Natural killer cell (primary cell): ENCODE measurements around the gene TENT5C. TPM values are rescaled to one million over a fixed set of nuclear protein-coding genes. Genes with fewer than 3 reads are reported as not detected.

Experiments
- ATAC-seq, 3 donors: fragments of 150-1000 bp in 2 of 3; fragments of 200-7000 bp in 1 of 3; cut with Tn5 transposase; 1 replicate in 1 of 3; 2 replicates in 2 of 3; pipeline ENCODE4 v1.10.0; 2021; ENCODE audit warnings: mild to moderate bottlenecking in 2 of 3, moderate library complexity in 2 of 3
- DNase-seq, 2 donors: peaks; one replicate each; pipeline versions ENCODE4 v3.0.0 to v3.0.0-alpha.2; 2013 to 2021; ENCODE audit warnings: mixed read lengths in 1 of 2
- H3K27ac ChIP-seq: one replicate; pipeline ENCODE4 v1.5.1; 2013; ENCODE audit warnings: mild to moderate bottlenecking, low read length
- H3K27me3 ChIP-seq: one replicate; pipeline ENCODE4 v1.6.1; 2013; ENCODE audit warnings: low read length; ENCODE audit not compliant: control insufficient read depth, insufficient read depth
- H3K36me3 ChIP-seq: one replicate; pipeline ENCODE4 v1.6.1; 2013; ENCODE audit warnings: low read length; ENCODE audit not compliant: control insufficient read depth, insufficient read depth
- H3K4me1 ChIP-seq: one replicate; pipeline ENCODE4 v1.6.1; 2013; ENCODE audit warnings: low read length; ENCODE audit not compliant: control insufficient read depth, insufficient read depth
- H3K4me3 ChIP-seq: one replicate; pipeline ENCODE4 v1.5.1; 2013; ENCODE audit warnings: low read length
- H3K9me3 ChIP-seq: one replicate; pipeline ENCODE4 v1.6.1; 2013; ENCODE audit warnings: low read length; ENCODE audit not compliant: control insufficient read depth, insufficient read depth
- H3K27ac Mint-ChIP-seq, 2 donors: one replicate each; pipeline ENCODE4 v1.8.0; 2022; ENCODE audit warnings: mild to moderate bottlenecking in 2 of 2, mixed read lengths in 2 of 2, moderate library complexity in 1 of 2
- H3K27me3 Mint-ChIP-seq, 2 donors: one replicate each; pipeline ENCODE4 v1.8.0; 2022; ENCODE audit warnings: low read depth in 2 of 2, mixed read lengths in 2 of 2
- H3K36me3 Mint-ChIP-seq: one replicate; pipeline ENCODE4 v1.8.0; 2022; ENCODE audit warnings: mixed read lengths
- H3K4me1 Mint-ChIP-seq, 2 donors: one replicate each; pipeline ENCODE4 v1.8.0; 2022; ENCODE audit warnings: mixed read lengths in 2 of 2
- H3K4me3 Mint-ChIP-seq: one replicate; pipeline ENCODE4 v1.8.0; 2022; ENCODE audit warnings: mild to moderate bottlenecking, moderate library complexity, mixed read lengths
- H3K9me3 Mint-ChIP-seq, 2 donors: one replicate each; pipeline ENCODE4 v1.8.0; 2022; ENCODE audit warnings: mixed read lengths in 2 of 2
- WGBS: methylation state at CpG from one replicate; pipeline ENCODE4 v1.1.7; 2013; ENCODE audit warnings: missing lambda C conversion rate; ENCODE audit not compliant: insufficient coverage; 5-methylcytosine and 5-hydroxymethylcytosine counted together
- intact Hi-C: fragments of 100-400 bp; cut with micrococcal nuclease; formaldehyde crosslinking; loops from one replicate; pipeline ENCODE4 v1.14.2; 2022
- total RNA-seq, 4 donors: library from RNA; stranded (reverse); fragments of 120-200 nt in 1 of 4; gene quantifications; one replicate each; pipeline versions ENCODE4 v1.2.3 to v1.2.4, GENCODE V29; 2013 to 2022
- TF ChIP-seq, protein P1 (sequence below): fragments of 200-600 bp; IDR thresholded peaks from one replicate; pipeline ENCODE4 v1.8.0; 2022; ENCODE audit warnings: antibody characterized with exemption

TENT5C gene
- total RNA-seq, 3 donors from 2014 or later (not counting 1 experiment from before 2014, with no cell fraction given), result 80.6 to 109 (median 90.9) TPM

DNA sequence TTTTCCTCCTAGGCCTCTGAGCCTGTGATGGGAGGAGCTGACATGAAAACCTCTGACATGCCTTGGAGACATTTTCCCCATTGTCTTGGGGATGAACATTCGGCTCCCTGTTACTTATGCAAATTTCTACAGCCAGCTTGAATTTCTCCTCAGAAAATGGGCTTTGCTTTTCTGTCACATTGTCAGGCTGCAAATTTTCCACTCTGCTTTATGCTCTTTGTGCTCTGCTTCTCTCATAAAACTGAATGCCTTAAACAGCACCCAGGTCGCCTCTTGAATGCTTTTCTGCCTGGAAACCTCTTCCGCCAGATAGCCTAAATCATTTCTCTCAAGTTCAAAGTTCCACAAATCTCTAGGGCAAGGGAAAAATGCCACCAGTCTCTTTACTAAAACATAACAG lies 46.7 kb upstream of the TENT5C start:
- intact Hi-C loops, result loop anchor here (5.0 kb wide), 1 partner anchor 113 kb away; no protein-coding TSS in a partner anchor
- H3K4me3 ChIP-seq, result no peak overlapping the region
- no peak for ATAC-seq
- Mint-ChIP-seq H3K27me3 (peaks cover 3 to 17% of the 10 kb centered on the region in 2 donors), H3K27ac (no peak overlapping the region), H3K9me3 (no peaks in the 10 kb centered on the region), H3K4me3 (no peak overlapping the region), H3K4me1 (peaks cover 21 to 26% of the 10 kb centered on the region in 2 donors), H3K36me3 (peaks cover 6% of the 10 kb centered on the region)
- no peaks in the 10 kb centered on the region for H3K27me3 ChIP-seq
- no peak overlapping the region for H3K27ac ChIP-seq
- 95% methylated on average over 3 of the region's 3 CpGs for WGBS
- TF ChIP-seq, protein P1, sequence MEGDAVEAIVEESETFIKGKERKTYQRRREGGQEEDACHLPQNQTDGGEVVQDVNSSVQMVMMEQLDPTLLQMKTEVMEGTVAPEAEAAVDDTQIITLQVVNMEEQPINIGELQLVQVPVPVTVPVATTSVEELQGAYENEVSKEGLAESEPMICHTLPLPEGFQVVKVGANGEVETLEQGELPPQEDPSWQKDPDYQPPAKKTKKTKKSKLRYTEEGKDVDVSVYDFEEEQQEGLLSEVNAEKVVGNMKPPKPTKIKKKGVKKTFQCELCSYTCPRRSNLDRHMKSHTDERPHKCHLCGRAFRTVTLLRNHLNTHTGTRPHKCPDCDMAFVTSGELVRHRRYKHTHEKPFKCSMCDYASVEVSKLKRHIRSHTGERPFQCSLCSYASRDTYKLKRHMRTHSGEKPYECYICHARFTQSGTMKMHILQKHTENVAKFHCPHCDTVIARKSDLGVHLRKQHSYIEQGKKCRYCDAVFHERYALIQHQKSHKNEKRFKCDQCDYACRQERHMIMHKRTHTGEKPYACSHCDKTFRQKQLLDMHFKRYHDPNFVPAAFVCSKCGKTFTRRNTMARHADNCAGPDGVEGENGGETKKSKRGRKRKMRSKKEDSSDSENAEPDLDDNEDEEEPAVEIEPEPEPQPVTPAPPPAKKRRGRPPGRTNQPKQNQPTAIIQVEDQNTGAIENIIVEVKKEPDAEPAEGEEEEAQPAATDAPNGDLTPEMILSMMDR, result no peak
- H3K4me1 ChIP-seq, result peaks cover 7% of the 10 kb centered on the region
- no peak for DNase-seq
- H3K36me3 ChIP-seq, result no peaks in the 10 kb centered on the region
- no peaks in the 10 kb centered on the region for H3K9me3 ChIP-seq

DNA sequence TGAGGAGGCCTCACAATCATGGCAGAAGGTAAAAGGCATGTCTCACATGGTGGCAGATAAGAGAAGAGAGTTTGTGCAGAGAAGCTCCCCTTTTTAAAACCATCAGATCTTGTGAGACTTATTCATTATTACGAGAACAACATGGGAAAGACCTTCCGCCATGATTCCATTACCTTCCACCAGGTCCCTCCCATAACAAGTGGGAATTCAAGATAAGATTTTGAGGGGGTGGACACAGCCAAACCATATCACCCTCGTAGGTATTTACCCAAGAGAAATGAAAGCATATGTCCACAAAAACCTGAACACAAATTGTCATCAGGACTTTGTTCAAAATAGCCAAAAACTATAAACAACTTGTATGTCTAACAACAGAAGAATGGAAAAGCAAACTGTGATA lies 45.9 kb upstream of the TENT5C start:
- TF ChIP-seq, protein P1, result no peak
- H3K4me3 ChIP-seq, result no peak overlapping the region
- Mint-ChIP-seq H3K36me3 (peaks cover 6% of the 10 kb centered on the region), H3K9me3 (no peaks in the 10 kb centered on the region), H3K27ac (peak overlapping the region in 1 of 2 donors; percentile 6), H3K27me3 (peaks cover 8 to 22% of the 10 kb centered on the region in 2 donors), H3K4me3 (no peak overlapping the region), H3K4me1 (peaks cover 25 to 31% of the 10 kb centered on the region in 2 donors)
- 100% methylated on average over 1 of the region's 3 CpGs for WGBS
- H3K27ac ChIP-seq, result no peak overlapping the region
- peaks cover 7% of the 10 kb centered on the region for H3K4me1 ChIP-seq
- ATAC-seq (no peak), DNase-seq (no peak)
- H3K9me3 ChIP-seq, result no peaks in the 10 kb centered on the region
- intact Hi-C loops, result loop anchor here (5.0 kb wide), 1 partner anchor 112 kb away; no protein-coding TSS in a partner anchor
- H3K27me3 ChIP-seq, result no peaks in the 10 kb centered on the region
- no peaks in the 10 kb centered on the region for H3K36me3 ChIP-seq

DNA sequence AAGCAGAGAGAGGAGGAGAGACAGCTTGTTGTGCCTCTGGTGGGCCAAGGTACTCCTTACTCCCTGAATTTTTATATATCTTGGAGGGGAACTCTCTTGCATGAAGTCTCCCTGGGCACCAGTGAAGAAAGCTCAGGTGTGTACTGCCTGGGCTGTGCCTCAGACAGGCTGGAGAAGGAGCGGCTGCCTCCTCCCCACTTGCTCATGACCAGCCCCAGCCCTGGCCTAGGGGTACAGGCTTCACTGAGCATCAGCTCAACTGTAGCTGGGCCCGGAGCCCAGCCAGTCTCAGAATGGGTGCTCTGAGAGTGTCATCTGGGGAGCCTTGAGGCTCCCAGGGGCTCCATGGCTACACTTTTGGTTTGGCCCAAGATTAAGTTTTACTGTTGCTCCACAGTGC lies 44.8 kb upstream of the TENT5C start:
- peaks cover 8 to 17% of the 10 kb centered on the region in 2 donors for H3K27me3 Mint-ChIP-seq
- Histone ChIP-seq H3K27ac (no peak overlapping the region), H3K9me3 (no peaks in the 10 kb centered on the region), H3K27me3 (no peaks in the 10 kb centered on the region), H3K36me3 (no peaks in the 10 kb centered on the region), H3K4me1 (peaks cover 7% of the 10 kb centered on the region), H3K4me3 (no peak overlapping the region)
- WGBS, result 93% methylated on average over 2 of the region's 2 CpGs
- peaks cover 25 to 31% of the 10 kb centered on the region in 2 donors for H3K4me1 Mint-ChIP-seq
- no peak overlapping the region for H3K4me3 Mint-ChIP-seq
- H3K27ac Mint-ChIP-seq, result no peak overlapping the region
- DNase-seq (no peak), ATAC-seq (no peak)
- TF ChIP-seq, protein P1, result no peak
- intact Hi-C loops, result no loop called here
- no peaks in the 10 kb centered on the region for H3K9me3 Mint-ChIP-seq
- H3K36me3 Mint-ChIP-seq, result peaks cover 6% of the 10 kb centered on the region

DNA sequence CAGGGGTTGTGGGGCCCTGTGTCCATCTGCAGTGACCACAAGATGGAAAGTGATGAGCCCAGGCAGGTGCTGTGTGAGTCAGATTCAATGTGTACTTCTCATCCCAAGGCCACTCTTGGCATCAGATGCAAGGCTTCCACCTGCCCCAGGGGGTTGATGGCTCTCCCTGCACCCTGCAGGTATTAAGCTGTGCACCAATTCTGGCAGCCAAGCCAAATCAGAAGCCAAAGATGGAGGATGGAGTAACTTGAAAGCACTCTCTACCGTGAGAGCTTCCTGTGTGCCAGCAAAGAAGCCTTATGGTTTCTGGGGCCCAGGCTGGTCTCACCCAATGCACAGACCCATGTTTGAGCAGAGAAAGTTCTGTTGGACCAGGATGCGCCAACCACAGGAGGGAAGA lies 44.3 kb upstream of the TENT5C start:
- no peak overlapping the region for H3K27ac Mint-ChIP-seq
- Histone ChIP-seq H3K27me3 (no peaks in the 10 kb centered on the region), H3K27ac (no peak overlapping the region), H3K4me3 (no peak overlapping the region), H3K36me3 (no peaks in the 10 kb centered on the region), H3K4me1 (peaks cover 7% of the 10 kb centered on the region), H3K9me3 (no peaks in the 10 kb centered on the region)
- no peaks in the 10 kb centered on the region for H3K9me3 Mint-ChIP-seq
- no peak for DNase-seq
- intact Hi-C loops, result no loop called here
- no peak for ATAC-seq
- no peak overlapping the region for H3K4me3 Mint-ChIP-seq
- H3K27me3 Mint-ChIP-seq, result peaks cover 8 to 15% of the 10 kb centered on the region in 2 donors
- TF ChIP-seq, protein P1, result no peak
- H3K4me1 Mint-ChIP-seq, result peaks cover 25 to 31% of the 10 kb centered on the region in 2 donors
- 82% methylated on average over 2 of the region's 2 CpGs for WGBS
- H3K36me3 Mint-ChIP-seq, result peaks cover 6% of the 10 kb centered on the region
